DMS79 treated with DMSO at 0.1 percent for 48 hours (cell line): ENCODE results near the gene SERPINB6.
"Not testable (repeated sequence)": the region's sequence is repeated elsewhere in the genome, so short reads cannot be mapped to it uniquely, and the experiment has no call there.

Experiments used
- DNase-seq: peaks from one replicate; lab custom pipeline; 2025; lab: John Stamatoyannopoulos, UW

Gene SERPINB6

GRCh38 chr6:2958776-2959175 is 12.6 kb downstream of the SERPINB6 start:
- no peak for DNase-seq

GRCh38 chr6:2958331-2958711 is 13.0 kb downstream of the SERPINB6 start:
- no peak for DNase-seq

GRCh38 chr6:2957696-2958330 is 13.6 kb downstream of the SERPINB6 start:
- no peak for DNase-seq

- no peak for DNase-seq
Measured at GRCh38 chr6:2956930-2957685, 14.3 kb downstream of the SERPINB6 start.

GRCh38 chr6:2953098-2953497 is 18.3 kb downstream of the SERPINB6 start:
- no peak for DNase-seq

- no peak for DNase-seq
Measured at GRCh38 chr6:2952557-2953095, 18.7 kb downstream of the SERPINB6 start.

- DNase-seq = no peak
Measured at GRCh38 chr6:2951728-2952127, 19.6 kb downstream of the SERPINB6 start.

GRCh38 chr6:2950713-2951112 is 20.7 kb downstream of the SERPINB6 start:
- DNase-seq = no peak

- no peak for DNase-seq
Measured at GRCh38 chr6:2949536-2950083, 21.8 kb downstream of the SERPINB6 start.

GRCh38 chr6:2949121-2949520 is 22.2 kb downstream of the SERPINB6 start:
- DNase-seq = no peak

GRCh38 chr6:2948228-2949025 is 22.9 kb downstream of the SERPINB6 start:
- DNase-seq = no peak

GRCh38 chr6:2947445-2947844 is 23.9 kb downstream of the SERPINB6 start:
- DNase-seq = no peak

- no peak for DNase-seq
Measured at GRCh38 chr6:2945153-2945452, 26.3 kb downstream of the SERPINB6 start.

GRCh38 chr6:2944405-2945152 is 26.8 kb downstream of the SERPINB6 start:
- DNase-seq = no peak

- no peak for DNase-seq
Measured at GRCh38 chr6:2943564-2943955, 27.8 kb downstream of the SERPINB6 start.

- DNase-seq = no peak
Measured at GRCh38 chr6:2942914-2943563, 28.3 kb downstream of the SERPINB6 start.

- DNase-seq = not testable (repeated sequence)
Measured at GRCh38 chr6:2942116-2942515, 29.3 kb downstream of the SERPINB6 start.

- DNase-seq = no peak
Measured at GRCh38 chr6:2940851-2941250, 30.5 kb downstream of the SERPINB6 start.

- no peak for DNase-seq
Measured at GRCh38 chr6:2940010-2940850, 31.1 kb downstream of the SERPINB6 start.

- DNase-seq = no peak
Measured at GRCh38 chr6:2939315-2940009, 31.9 kb downstream of the SERPINB6 start.
